Natural killer cell (primary cell): ENCODE measurements around the gene SMIM33. TPM values are rescaled to one million over a fixed set of nuclear protein-coding genes. Genes with fewer than 3 reads are reported as not detected.

Source experiments
- ATAC-seq, 3 donors: fragments of 150-1000 bp in 2 of 3; fragments of 200-7000 bp in 1 of 3; cut with Tn5 transposase; 1 replicate in 1 of 3; 2 replicates in 2 of 3; pipeline ENCODE4 v1.10.0; 2021; ENCODE audit warnings: mild to moderate bottlenecking in 2 of 3, moderate library complexity in 2 of 3
- DNase-seq, 2 donors: peaks; one replicate each; pipeline versions ENCODE4 v3.0.0 to v3.0.0-alpha.2; 2013 to 2021; ENCODE audit warnings: mixed read lengths in 1 of 2
- H3K27ac ChIP-seq: one replicate; pipeline ENCODE4 v1.5.1; 2013; ENCODE audit warnings: mild to moderate bottlenecking, low read length
- H3K27me3 ChIP-seq: one replicate; pipeline ENCODE4 v1.6.1; 2013; ENCODE audit warnings: low read length; ENCODE audit not compliant: control insufficient read depth, insufficient read depth
- H3K36me3 ChIP-seq: one replicate; pipeline ENCODE4 v1.6.1; 2013; ENCODE audit warnings: low read length; ENCODE audit not compliant: control insufficient read depth, insufficient read depth
- H3K4me1 ChIP-seq: one replicate; pipeline ENCODE4 v1.6.1; 2013; ENCODE audit warnings: low read length; ENCODE audit not compliant: control insufficient read depth, insufficient read depth
- H3K4me3 ChIP-seq: one replicate; pipeline ENCODE4 v1.5.1; 2013; ENCODE audit warnings: low read length
- H3K9me3 ChIP-seq: one replicate; pipeline ENCODE4 v1.6.1; 2013; ENCODE audit warnings: low read length; ENCODE audit not compliant: control insufficient read depth, insufficient read depth
- H3K27ac Mint-ChIP-seq, 2 donors: one replicate each; pipeline ENCODE4 v1.8.0; 2022; ENCODE audit warnings: mild to moderate bottlenecking in 2 of 2, mixed read lengths in 2 of 2, moderate library complexity in 1 of 2
- H3K27me3 Mint-ChIP-seq, 2 donors: one replicate each; pipeline ENCODE4 v1.8.0; 2022; ENCODE audit warnings: low read depth in 2 of 2, mixed read lengths in 2 of 2
- H3K36me3 Mint-ChIP-seq: one replicate; pipeline ENCODE4 v1.8.0; 2022; ENCODE audit warnings: mixed read lengths
- H3K4me1 Mint-ChIP-seq, 2 donors: one replicate each; pipeline ENCODE4 v1.8.0; 2022; ENCODE audit warnings: mixed read lengths in 2 of 2
- H3K4me3 Mint-ChIP-seq: one replicate; pipeline ENCODE4 v1.8.0; 2022; ENCODE audit warnings: mild to moderate bottlenecking, moderate library complexity, mixed read lengths
- H3K9me3 Mint-ChIP-seq, 2 donors: one replicate each; pipeline ENCODE4 v1.8.0; 2022; ENCODE audit warnings: mixed read lengths in 2 of 2
- WGBS: methylation state at CpG from one replicate; pipeline ENCODE4 v1.1.7; 2013; ENCODE audit warnings: missing lambda C conversion rate; ENCODE audit not compliant: insufficient coverage; 5-methylcytosine and 5-hydroxymethylcytosine counted together
- intact Hi-C: fragments of 100-400 bp; cut with micrococcal nuclease; formaldehyde crosslinking; loops from one replicate; pipeline ENCODE4 v1.14.2; 2022
- total RNA-seq, 4 donors: library from RNA; stranded (reverse); fragments of 120-200 nt in 1 of 4; gene quantifications; one replicate each; pipeline versions ENCODE4 v1.2.3 to v1.2.4, GENCODE V29; 2013 to 2022
- TF ChIP-seq, protein P1 (sequence below): fragments of 200-600 bp; IDR thresholded peaks from one replicate; pipeline ENCODE4 v1.8.0; 2022; ENCODE audit warnings: antibody characterized with exemption

Gene SMIM33
- total RNA-seq, 3 donors from 2014 or later (not counting 1 experiment from before 2014, with no cell fraction given) = not detected

DNA sequence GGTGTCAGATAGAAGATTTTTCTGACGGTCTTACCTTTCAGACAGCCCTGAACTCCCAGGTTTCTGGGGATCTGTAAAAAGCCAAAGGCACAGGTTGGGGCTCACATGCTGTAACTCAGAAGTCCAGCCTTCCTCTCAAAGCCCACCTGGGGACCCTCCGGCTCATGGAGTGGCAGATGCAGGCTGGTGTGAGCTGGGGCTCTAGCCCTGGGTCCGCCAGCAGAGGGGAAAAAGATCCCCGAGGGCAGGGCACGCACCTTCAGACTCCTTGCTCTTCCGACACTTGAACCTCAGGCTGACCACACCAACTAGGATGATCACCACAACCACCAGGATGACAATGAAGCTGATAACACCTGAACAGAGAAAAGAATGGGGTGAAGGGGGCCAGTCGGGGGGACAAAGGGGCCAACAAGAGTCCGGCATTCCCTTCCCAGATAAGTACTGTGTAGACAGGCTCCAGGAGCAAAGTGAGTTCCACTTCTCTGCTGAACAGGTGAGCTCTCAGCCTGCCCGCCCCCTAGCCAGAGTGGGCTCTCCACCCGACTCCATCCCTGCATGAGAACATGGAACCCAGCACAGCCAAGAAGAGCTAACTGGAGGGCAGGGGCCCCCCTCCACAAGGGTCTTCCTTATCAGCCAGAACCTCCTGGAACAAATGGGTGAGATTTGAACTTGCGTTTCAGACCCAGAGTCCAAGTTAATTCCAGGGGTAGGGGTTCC is 16.1 kb upstream of the SMIM33 start:
- Mint-ChIP-seq H3K9me3 (no peaks in the 10 kb centered on the region), H3K4me1 (peaks cover 27 to 54% of the 10 kb centered on the region in 2 donors), H3K27me3 (no peaks in the 10 kb centered on the region), H3K27ac (peak overlapping the region; percentile 77 to 87), H3K4me3 (no peak overlapping the region), H3K36me3 (no peaks in the 10 kb centered on the region)
- TF ChIP-seq, protein P1, sequence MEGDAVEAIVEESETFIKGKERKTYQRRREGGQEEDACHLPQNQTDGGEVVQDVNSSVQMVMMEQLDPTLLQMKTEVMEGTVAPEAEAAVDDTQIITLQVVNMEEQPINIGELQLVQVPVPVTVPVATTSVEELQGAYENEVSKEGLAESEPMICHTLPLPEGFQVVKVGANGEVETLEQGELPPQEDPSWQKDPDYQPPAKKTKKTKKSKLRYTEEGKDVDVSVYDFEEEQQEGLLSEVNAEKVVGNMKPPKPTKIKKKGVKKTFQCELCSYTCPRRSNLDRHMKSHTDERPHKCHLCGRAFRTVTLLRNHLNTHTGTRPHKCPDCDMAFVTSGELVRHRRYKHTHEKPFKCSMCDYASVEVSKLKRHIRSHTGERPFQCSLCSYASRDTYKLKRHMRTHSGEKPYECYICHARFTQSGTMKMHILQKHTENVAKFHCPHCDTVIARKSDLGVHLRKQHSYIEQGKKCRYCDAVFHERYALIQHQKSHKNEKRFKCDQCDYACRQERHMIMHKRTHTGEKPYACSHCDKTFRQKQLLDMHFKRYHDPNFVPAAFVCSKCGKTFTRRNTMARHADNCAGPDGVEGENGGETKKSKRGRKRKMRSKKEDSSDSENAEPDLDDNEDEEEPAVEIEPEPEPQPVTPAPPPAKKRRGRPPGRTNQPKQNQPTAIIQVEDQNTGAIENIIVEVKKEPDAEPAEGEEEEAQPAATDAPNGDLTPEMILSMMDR = no peak
- intact Hi-C loops = loop anchor here (5.0 to 10.0 kb wide), 2 partner anchors 52 to 260 kb away; partner anchors contain the start of gene SPATA24
- H3K27ac ChIP-seq = peak overlapping the region; percentile 30
- 70% methylated on average over 10 of the region's 11 CpGs for WGBS
- no peaks in the 10 kb centered on the region for H3K27me3 ChIP-seq
- H3K9me3 ChIP-seq = no peaks in the 10 kb centered on the region
- H3K4me1 ChIP-seq = peaks cover 67% of the 10 kb centered on the region
- DNase-seq (no peak), ATAC-seq (no peak)
- no peaks in the 10 kb centered on the region for H3K36me3 ChIP-seq
- no peak overlapping the region for H3K4me3 ChIP-seq

DNA sequence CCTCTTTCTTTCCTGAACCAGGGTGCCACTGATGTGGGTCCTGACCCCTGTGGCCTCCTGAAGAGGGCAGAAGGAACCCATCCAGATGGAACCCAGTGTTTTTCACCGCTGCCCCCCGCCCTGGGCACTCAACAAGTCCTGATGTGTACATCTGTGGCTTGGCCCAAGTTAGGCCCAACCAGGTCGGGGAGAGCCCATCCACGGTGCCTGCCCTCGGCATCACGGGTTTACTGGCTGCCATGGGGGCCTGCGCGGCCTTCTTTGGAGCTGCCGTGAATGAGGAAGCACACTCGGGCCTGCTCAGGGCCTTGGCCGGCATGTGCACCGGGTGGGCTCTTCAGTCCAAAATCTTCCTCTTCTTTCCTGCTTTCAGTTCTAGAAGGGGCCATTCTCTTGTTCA is 14.0 kb upstream of the SMIM33 start:
- peaks cover 33 to 65% of the 10 kb centered on the region in 2 donors for H3K4me1 Mint-ChIP-seq
- TF ChIP-seq, protein P1 = no peak
- 97% methylated on average over 12 of the region's 12 CpGs for WGBS
- no peaks in the 10 kb centered on the region for H3K36me3 Mint-ChIP-seq
- peak overlapping the region; percentile 57 to 92 for H3K27ac Mint-ChIP-seq
- no peak overlapping the region for H3K27ac ChIP-seq
- intact Hi-C loops = loop anchor here (5.0 to 10.0 kb wide), 2 partner anchors 54 to 258 kb away; partner anchors contain the start of gene SPATA24
- H3K4me3 Mint-ChIP-seq = no peak overlapping the region
- peaks cover 60% of the 10 kb centered on the region for H3K4me1 ChIP-seq
- H3K9me3 Mint-ChIP-seq = no peaks in the 10 kb centered on the region
- H3K27me3 ChIP-seq = no peaks in the 10 kb centered on the region
- ATAC-seq (no peak), DNase-seq (no peak)
- no peaks in the 10 kb centered on the region for H3K27me3 Mint-ChIP-seq
- H3K36me3 ChIP-seq = no peaks in the 10 kb centered on the region
- no peak overlapping the region for H3K4me3 ChIP-seq
- H3K9me3 ChIP-seq = no peaks in the 10 kb centered on the region

DNA sequence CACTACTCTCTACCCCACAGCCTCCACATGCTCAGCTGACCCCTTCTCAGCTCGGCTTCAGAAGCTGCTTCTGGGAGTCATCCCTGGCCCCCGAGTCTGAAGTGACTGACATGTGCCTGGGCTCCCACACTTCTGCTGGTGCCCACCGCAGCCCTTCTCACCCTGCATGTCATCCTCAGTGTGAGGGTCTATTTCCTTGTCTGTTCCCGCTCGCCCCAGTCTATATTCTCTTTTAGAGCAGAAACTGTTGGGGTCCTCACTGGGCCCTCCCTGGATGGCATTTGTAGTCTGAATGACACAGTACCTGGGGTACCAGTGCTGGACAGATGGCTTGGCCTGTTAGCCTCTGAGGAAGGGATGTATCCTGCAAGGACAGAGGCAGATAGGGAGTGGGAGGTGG is 13.6 kb upstream of the SMIM33 start:
- peak overlapping the region; percentile 57 to 92 for H3K27ac Mint-ChIP-seq
- TF ChIP-seq, protein P1 = no peak
- DNase-seq (no peak), ATAC-seq (no peak)
- H3K9me3 Mint-ChIP-seq = no peaks in the 10 kb centered on the region
- H3K4me1 Mint-ChIP-seq = peaks cover 33 to 65% of the 10 kb centered on the region in 2 donors
- H3K4me3 Mint-ChIP-seq = peak overlapping the region; percentile 37
- H3K4me1 ChIP-seq = peaks cover 55% of the 10 kb centered on the region
- no peak overlapping the region for H3K27ac ChIP-seq
- 96% methylated on average over 5 of the region's 5 CpGs for WGBS
- no peaks in the 10 kb centered on the region for H3K36me3 ChIP-seq
- intact Hi-C loops = loop anchor here (5.0 to 10.0 kb wide), 2 partner anchors 55 to 258 kb away; partner anchors contain the start of gene SPATA24
- no peaks in the 10 kb centered on the region for H3K27me3 ChIP-seq
- H3K27me3 Mint-ChIP-seq = no peaks in the 10 kb centered on the region
- H3K36me3 Mint-ChIP-seq = no peaks in the 10 kb centered on the region
- H3K4me3 ChIP-seq = no peak overlapping the region
- no peaks in the 10 kb centered on the region for H3K9me3 ChIP-seq
